GM21529 (cell line): ENCODE results near the gene CNOT6.
"Not testable (repeated sequence)": the region's sequence is repeated elsewhere in the genome, so short reads cannot be mapped to it uniquely, and the experiment has no call there.

Experiments used
- ATAC-seq: cut with Tn5 transposase; IDR thresholded peaks from one replicate; pipeline ENCODE4 v1.9.1; 2021; ENCODE audit not compliant: unreplicated experiment

Gene CNOT6

DNA sequence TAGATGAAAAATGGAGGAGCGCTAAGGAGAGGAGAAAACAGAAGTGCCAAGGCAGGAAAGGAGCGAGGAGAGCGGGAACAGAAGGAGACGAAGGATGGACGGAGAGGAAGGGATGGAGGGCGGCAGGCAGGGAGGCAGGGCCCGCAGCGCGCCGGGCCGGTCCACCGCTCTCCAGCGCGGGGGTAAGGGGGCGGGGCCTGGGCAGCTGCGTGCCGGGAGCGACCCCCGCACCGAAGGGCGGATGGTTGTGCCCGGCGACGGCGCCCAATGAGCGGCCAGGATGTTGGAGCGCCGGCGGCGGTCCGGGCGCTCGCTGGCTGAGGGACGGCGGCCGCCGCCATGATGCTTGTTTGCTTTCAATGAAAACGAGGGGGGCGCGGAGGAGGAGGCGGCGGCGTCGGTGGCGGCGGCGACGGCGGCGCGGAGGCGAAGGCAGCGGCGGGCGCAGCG, at the start of gene CNOT6:
CNOT6 (plus strand) TSS at position 320 of the 450 bp plus-strand sequence. CDS start 34,898 bp downstream, outside the sequence.
- peak; percentile 85 for ATAC-seq

DNA sequence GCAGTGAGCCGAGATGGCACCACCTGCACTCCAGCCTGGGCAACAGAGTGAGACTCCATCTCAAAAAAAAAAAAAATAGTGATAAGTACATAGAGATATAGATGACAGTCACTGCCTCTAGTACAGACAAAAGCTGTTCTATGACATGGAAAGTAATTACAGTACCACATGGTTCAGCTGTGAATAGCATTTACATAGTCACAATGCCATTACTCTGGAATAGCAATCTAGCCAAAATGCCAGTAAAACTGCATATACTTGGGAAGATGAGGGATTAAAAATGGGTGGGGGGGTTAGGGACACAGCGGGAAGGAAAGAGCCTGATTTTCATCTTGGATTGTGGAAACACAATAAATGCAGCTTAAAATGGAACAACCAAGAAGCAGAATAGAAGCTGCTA, 39.4 kb upstream of the CNOT6 start:
- ATAC-seq: no peak

DNA sequence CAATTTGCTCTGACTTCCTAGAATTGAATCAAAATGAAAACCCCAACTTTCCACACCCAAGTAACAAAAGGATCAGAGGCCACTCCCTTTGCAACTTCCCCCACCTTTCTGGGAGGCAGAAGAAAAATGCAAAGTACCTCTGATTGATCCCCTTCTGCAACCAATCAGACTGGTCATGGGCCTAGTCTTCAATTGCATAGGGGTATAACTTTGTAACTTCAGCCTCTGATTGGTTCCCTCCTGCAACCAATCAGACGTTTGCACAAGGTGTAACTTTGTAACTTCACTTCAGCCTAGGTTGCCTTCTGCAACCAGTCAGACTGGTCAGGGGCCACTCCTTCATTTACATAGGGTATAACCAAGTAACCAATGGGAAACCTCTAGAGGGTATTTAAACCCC, 38.3 kb upstream of the CNOT6 start:
- no peak for ATAC-seq

DNA sequence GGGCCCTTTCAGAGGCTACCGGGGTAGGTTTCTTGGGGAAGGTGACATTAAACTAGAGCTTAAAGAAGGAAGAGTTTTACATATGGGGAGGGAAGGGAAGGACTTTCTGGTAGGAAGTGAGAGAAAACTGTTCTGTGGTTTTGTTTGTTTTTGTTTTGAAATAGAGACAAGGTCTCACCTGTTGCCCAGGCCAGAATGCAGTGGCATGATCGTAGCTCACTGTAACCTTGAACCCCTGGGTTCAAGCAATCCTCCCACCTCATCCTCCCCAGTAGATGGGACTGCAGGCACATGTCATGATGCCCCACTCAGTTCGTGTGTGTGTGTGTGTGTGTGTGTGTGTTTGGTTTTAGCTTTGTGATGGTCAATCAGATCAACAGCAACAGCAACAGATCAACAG, 37.4 kb upstream of the CNOT6 start:
- no peak for ATAC-seq

GRCh38 chr5:180458852-180459673, 35.1 kb upstream of the CNOT6 start:
- not testable (repeated sequence) for ATAC-seq

GRCh38 chr5:180459674-180460142, 34.5 kb upstream of the CNOT6 start:
- not testable (repeated sequence) for ATAC-seq

DNA sequence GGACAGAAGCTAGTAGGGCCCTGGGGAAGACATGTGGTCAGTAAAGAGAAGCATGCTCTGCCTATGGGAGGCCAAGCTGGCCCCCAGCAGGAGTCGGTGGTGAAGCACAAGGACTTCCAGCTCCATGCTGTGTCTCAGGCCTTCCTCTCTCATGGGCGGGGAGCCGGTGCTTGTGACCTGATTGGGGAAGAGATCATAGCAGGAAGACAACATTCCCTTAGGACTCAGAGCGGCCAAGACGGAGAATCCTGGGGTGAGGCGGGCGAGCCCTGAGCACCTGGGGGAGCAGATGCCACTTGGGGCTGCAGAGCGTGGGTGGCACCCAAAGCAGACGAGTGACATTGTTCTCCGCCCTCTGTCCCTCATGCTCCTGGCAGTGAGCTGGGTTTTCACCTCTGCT, 33.3 kb upstream of the CNOT6 start:
- no peak for ATAC-seq

- no peak for ATAC-seq
Measured at GRCh38 chr5:180461303-180461702, 32.9 kb upstream of the CNOT6 start.

DNA sequence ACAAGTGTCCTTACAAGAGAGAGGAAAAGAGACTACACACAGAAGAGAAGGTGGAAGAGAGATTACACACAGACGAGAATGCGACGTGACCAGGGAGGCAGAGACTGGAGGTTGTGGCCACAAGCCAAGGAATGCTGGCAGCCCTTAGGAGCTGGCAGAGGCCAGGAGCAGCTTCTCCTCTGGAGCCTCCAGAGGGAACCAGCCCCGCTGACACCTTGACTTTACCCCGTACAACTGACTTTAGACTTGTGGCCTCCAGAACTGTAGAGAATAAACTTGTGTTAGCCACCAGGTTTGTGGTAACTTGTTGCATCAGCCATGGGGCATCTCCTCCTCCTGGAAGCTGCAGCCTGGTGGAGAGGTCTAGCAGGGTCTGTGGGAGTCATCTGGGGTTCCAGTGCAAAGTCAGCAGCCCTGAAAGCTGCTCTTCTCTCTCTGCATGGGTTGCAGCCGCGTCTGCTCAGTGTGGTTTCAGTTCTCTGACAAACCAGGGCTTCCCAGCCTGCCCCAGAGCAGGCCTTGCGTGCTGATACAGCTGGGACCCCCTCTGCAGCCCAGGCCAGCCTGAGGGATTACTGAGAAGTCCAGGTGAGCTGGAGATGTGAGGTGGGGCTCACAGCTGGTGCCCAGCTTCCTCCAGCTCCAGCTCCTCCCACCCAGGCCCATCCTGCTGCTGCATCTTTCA, 30.8 kb upstream of the CNOT6 start:
- ATAC-seq: no peak

- no peak for ATAC-seq
Measured at GRCh38 chr5:180463916-180464602, 30.1 kb upstream of the CNOT6 start.

DNA sequence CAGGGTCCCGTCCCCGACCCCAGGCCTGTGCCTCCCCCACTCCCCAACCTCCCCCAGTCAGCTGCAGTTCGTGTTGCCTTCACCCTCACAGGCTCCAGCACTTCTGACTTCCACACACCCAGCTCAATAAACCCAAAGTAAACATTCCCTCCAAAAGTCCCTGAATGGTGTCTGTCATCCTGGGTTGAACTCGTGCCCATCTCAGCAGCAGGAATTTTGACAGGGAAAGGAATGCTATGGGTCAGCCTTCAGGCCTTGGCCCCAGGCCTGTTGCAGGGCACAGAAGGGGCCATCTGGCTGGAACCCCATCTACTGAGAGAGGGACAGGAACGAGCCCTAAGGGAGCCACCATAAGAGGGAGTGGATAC, 29.6 kb upstream of the CNOT6 start:
- ATAC-seq: no peak

GRCh38 chr5:180465052-180465451, 29.1 kb upstream of the CNOT6 start:
- ATAC-seq: not testable (repeated sequence)

DNA sequence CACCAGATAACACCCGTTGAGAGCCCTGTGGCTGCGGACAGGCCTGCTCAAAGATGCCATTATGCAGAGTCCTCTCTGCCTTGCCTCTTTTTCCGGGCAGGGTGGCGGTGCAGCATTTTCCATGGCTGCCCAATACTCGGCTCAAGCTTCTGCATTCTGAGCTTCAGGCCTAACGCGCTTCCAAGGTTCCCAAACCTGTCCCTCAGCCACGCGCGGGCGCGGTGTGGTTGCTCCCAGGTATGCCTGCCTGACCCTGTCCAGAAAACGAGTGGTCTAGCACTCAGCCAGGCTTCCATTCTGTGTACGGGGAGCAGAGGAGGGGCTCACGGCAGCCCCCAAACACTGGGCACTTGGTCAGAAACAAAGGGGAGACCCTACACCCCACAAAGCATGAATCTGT, 27.9 kb upstream of the CNOT6 start:
- no peak for ATAC-seq

GRCh38 chr5:180467028-180467975, 26.9 kb upstream of the CNOT6 start:
- no peak for ATAC-seq

DNA sequence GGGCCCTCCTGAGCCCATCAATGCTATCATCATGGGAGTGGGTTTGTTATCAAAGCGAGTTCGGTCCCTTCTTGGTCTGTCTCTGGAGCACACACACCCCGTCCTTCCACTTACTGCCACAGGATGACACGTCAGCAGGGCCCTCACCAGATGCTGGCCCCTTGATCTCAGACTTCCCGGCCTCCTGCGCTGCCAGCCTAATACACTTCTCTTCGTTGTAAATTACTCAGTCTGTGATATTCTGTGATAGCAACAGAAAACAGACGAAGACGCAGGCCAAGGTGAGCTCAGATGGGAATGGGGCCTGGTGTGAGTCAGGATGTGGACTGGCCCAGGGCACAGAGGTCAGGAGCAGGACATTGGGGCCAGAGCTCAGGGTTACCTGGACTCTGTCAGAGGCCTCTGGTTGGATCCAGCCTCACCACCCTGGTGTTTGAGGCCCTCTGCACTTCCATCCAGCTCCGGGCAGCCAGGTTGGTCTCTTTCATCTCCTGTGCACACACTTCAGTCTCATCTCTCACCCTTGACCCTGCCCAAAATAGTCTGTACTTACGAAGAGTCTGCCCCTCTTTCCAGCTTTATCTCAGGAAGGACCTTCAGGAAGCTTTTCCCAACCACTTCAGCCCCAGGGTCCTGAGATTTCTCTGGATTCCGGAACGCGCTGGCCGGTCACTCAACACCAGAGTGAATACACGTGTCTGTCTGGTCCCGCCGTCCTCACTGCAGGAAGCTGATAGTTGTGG, 26.0 kb upstream of the CNOT6 start:
- no peak for ATAC-seq

GRCh38 chr5:180468732-180469585, 25.2 kb upstream of the CNOT6 start:
- ATAC-seq: no peak

DNA sequence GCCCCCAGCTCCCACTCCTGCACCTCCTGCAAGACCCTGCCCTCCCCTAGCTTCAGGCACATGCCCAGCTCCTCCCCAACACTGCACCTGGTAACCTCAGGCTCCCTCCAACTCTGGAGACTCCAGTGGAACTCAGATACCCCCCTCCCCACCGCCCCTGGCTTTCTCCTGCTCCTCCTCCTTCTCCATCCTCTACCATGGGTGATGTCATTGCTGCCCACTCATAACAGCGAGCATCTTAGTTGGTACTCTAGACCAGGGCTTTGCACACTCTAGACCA, 24.7 kb upstream of the CNOT6 start:
- no peak for ATAC-seq

GRCh38 chr5:180469866-180470265, 24.3 kb upstream of the CNOT6 start:
- ATAC-seq: no peak

DNA sequence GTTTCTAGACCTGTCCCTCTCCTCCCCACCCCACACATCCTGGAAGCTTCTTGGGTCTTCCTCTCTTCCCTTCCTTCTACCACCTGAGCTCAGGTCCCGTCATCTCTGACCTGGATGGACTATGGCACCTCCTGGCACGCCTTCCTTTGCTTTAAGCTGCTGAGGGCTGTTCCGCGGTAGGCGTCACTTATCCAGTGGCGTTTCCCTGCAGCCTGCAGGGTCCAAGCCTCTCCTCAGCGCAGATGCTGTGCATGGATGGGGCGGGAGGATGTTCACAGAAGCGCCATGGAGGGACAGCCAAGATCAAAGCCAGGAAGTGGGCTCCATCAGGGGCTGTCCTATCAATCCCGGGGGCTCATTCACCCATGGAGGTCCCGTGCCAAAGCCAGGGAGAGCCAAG, 23.8 kb upstream of the CNOT6 start:
- no peak for ATAC-seq
